Muscle of arm (tissue), 12 donors: ENCODE measurements around the gene CCDC154. TPM values are rescaled to one million over a fixed set of nuclear protein-coding genes. Genes with fewer than 3 reads are reported as not detected.
"Not testable (repeated sequence)": the region's sequence is repeated elsewhere in the genome, so short reads cannot be mapped to it uniquely, and the experiment has no call there.

ENCODE experiments used
- DNase-seq: peaks from one replicate; pipeline ENCODE4 v3.0.0-alpha.2; 2013
- polyA plus RNA-seq, 12 donors: library from polyadenylated mRNA; unstranded; fragments of 120-200 nt; gene quantifications; one replicate each; pipeline ENCODE4 v1.2.1, GENCODE V29; 2013; ENCODE audit not compliant: insufficient read length in 12 of 12

The CCDC154 gene
- polyA plus RNA-seq, 12 donors: 0.61 to 3.3 (median 1.8) TPM; not detected in 2

DNA sequence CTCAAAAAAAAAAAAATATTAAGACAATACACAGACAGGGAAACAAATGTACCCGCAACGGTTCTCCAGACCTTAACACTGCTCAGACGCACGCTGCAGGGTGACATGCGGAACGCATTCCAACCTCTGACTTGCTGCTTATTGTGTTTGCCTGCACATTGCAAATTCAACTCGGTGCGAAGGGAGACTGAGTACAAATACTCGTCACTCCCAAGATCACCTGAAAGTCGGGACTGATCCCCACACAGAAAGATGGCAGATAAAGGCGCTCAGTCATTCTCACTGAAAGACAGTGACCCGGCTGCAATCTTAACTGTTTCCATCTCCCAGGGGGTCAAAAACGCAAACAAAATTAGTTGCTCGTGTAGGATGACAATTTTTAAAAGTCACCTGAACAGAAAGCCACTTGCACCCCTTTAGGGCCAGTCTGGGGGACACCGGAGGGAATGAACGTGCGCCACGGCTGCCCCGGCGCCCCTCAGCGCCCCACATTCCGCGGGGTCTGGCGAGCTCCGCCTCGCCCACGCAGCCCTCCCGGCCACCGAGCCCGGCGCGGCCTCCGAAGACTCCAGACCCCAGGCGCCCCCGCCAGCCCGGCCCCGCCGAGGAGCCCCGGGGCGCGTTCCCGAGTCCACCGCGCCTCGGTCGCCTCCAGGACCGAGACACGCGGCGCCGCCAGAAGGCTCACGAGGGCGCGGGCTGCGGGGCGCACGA is 29.9 kb upstream of the CCDC154 start:
- DNase-seq: no peak

GRCh38 chr16:1472974-1473373 is 28.6 kb upstream of the CCDC154 start:
- DNase-seq: no peak

- DNase-seq: no peak
Measured at GRCh38 chr16:1471569-1472194, 27.3 kb upstream of the CCDC154 start.

DNA sequence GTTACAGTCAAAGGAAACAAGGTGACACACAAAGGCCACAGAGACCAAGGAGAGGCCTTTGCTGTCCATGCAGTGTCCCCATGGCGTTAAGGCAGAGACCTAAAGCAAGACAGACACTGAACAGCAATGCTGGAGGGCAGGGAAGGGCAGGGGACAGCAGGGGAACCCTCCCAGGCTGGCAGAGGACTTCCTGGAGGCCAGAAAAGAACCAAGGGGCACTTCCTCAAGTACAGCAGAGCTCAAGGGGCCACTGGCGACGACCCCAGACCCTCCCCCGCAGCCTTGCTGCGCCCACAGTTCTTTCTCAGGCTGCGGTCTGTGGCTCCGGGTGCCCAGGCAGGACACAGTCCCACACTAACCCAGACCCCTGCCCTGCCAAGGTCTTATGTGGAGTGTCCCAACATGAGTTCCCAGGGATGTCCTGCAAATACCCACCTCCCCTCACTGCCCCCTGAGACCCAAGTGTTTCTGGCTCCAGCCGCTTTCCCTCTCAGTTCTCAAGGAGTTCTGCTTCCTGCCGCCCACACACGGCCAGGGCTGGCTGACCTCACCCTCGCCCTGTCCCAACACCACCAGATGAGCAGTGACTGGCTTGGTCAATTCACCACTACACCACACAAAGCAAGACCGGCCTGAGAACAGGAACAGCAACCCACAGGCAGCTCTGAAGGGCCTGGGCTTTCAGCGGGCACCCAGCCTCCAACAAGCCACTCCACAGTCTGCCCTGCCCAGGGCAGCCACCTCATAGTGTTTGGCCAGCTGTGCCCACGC is 26.3 kb upstream of the CCDC154 start:
- DNase-seq: no peak

DNA sequence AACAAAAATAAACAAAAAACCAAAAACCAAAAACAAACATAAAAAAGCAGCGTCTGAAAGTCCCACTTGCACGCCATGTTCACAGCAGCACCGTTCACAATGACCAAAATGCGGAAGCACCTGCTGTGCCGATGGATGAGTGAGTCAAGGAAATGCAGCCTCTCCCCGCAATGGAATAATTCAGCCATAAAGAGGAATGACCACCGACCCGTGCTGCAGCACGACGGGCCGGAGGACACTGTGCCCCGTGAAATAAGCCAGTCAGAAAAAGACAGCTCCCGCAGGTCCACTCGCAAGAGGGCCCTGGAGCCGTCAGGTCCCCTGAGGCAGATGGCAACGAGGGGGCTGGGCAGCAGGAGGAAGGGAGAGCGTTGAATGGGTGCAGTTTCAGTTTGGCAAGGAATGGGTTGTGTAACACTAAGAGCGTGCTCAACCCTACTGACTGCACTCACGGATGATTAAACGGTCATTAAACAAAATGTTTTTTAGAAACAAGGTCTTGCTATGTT is 25.4 kb upstream of the CCDC154 start:
- no peak for DNase-seq

DNA sequence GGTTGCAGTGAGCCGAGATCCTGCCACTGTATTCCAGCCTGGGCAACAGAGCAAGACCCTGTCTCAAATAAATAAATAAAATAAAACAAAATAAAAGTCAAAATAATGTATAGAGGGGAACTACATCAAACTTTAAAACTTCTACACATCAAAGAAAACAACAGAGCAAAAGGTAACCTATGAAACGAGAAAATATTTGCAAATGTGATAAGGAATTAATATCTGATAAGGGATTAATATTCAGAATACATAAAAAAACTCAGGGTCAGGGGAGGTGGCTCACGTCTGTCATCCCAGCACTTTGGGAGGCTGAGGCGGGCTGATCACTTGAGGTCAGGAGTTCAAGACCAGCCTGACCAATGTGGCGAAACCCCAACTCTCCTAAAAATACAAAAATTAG is 24.8 kb upstream of the CCDC154 start:
- DNase-seq: not testable (repeated sequence)

DNA sequence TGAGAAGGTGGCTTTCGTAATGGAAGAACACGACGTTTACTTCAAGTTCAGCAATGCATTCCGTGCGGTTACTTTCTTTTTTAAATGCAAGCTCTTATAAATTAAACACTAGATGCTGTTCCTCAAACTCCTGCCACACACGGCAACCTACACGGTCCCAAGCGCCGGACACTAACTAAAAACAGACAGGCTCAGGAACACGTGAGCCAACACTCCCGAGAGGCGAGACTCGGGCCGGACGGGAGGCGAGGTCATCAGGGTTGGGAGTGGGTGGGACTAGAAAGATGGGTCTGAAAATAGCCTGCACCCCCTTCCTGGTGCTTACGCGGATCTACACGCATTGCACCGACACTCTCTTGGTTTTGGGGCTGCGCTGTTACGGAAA is 24.1 kb upstream of the CCDC154 start:
- no peak for DNase-seq

- no peak for DNase-seq
Measured at GRCh38 chr16:1466968-1467521, 22.7 kb upstream of the CCDC154 start.

GRCh38 chr16:1466054-1466453 is 21.7 kb upstream of the CCDC154 start:
- no peak for DNase-seq

DNA sequence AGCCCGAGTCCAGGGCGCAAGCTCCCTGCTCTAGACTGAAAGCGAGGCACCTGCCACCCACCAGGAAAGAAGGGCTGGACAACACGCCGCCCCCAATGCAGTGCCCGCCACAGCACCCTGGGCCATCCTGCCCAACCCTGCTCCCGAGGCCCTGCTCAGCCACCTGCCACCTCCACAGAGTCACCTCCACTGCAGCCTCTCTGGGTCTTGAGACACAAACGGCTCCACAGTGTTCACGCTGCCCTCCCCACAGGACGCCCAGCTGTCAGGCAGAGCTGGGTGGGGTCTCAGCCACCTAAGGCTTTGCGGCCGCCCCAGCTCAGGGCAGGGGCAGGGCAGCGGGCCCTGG is 21.2 kb upstream of the CCDC154 start:
- no peak for DNase-seq

DNA sequence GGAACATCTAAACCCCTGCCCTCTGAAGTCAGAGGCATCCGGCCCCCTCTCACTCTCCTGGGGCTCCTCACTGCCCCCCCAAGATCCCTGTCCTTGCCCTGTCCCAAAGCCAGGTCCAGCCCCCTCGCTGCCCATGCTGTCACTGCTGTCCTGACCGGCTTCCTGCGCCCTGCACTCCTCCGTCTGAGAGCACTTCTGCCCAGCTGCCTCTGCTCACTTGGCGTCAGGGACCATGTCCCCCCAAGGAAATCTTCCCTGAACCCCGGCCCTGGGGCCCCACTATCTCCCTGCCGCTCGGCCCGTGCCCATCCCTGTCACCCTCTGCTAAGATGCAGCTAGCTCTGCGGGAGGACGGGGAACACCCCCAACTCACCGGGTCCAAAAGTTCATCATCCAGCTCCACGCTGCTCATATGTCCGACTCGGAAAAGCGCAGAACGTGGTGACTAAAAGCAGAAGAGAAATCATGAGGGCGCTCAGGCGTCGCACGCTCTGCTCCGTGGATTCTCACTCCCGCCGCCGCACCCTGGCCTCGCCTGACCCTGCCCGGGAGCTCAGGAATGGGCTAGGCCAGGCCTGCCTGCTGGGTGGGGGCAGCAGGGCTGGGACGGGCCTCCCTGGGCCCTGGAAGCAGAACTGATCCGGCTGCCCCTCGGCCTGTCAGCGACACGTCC is 20.7 kb upstream of the CCDC154 start:
- DNase-seq: no peak

- DNase-seq: no peak
Measured at GRCh38 chr16:1464196-1464893, 20.0 kb upstream of the CCDC154 start.

DNA sequence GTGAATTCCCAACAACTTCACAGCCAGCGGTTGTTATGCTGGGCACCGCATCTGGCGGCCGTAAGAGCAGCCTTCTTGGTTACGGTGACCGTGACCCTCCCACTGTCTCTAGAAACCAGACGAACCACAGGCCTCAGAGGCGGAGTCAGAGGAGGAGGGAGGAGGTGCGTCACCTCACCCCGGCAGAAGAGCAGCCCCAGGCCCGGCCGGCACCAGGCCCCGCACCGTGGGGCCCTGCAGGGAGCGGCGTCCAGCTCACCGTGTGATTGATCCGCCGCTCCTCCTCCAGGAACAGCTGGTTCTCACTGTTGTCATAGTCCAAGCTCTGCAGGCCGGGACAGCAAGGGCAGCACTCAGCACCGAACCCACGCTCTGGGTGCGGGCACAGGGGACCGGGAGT is 16.8 kb upstream of the CCDC154 start:
- DNase-seq: no peak

DNA sequence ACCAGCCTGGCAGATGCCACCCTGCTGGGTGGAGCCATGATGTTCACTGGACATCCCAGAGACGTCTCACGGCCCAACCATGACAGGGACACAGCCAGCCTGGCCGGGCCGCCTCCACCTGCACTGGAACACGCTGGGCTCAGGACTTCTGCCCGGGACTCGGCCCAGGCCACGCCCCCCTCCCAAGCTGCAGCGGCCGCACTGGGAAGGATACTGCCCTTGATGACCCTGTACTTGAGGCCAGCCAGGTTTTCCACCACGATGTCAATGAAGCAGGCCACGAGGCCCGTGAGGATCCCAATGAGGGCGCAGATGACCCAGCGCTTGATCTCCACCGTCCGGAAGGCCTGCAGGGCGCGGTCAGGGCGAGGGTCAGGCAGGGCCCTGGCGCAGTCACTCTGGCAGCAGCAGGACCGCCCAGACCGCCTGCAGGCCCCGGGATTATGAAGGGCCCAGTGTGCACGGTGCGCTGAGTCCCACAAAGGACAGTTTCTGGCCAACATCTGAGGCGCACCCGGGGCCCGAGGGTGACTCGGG is 16.3 kb upstream of the CCDC154 start:
- DNase-seq: no peak

- DNase-seq: no peak
Measured at GRCh38 chr16:1459967-1460366, 15.6 kb upstream of the CCDC154 start.

DNA sequence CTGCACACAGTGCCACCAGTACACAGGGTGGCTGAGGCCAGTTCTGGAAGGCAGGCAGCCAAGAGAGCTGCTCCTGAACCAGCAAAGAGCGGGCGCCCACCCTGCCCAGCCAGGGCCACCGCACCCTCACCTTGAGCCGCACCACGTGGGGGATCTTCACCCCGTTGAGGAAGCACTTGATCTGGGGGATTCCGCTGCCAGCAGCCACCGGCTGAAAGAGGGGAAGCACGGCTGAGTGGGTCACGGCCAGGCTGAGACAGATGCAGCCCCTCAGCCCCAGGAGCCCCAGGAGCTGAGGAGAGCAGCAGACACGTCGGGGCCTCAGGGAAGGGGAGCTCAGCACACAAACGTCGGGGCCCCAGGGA is 14.6 kb upstream of the CCDC154 start:
- no peak for DNase-seq

- DNase-seq: no peak
Measured at GRCh38 chr16:1458336-1458976, 14.1 kb upstream of the CCDC154 start.

DNA sequence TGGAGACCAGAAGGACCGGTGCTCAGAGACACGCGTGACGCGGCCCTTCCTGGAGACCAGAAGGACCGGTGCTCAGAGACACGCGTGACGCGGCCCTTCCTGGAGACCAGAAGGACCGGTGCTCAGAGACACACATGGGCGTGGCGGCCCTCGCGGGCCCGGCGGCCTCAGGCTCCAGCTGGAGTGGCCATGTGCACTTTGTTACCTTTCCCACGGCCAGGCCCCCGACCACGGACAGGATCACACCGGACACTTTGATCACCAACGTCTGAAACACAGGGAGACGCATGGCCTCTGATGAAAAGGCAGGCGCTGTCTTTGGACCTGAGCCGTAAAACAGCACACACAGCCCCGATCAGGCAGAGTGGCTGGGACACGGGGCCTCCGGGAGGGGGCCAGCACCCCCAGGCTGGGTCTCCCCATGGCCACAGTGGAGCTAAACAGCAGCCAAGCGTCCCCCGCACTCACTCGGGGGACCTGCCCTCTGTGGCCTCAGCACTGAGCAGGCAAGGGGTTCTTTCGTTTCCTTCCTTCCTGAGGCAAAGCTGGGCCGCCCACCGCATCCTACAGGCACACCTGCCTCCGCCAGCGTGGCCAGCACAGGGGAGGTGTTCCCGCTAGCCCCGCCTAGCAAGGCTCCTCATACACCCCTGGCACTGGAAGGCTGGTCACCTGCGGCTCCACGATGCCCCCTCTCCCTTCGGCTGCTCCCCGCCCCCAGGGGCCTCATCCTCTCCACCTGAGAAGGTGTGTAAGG is 13.3 kb upstream of the CCDC154 start:
- DNase-seq: no peak

DNA sequence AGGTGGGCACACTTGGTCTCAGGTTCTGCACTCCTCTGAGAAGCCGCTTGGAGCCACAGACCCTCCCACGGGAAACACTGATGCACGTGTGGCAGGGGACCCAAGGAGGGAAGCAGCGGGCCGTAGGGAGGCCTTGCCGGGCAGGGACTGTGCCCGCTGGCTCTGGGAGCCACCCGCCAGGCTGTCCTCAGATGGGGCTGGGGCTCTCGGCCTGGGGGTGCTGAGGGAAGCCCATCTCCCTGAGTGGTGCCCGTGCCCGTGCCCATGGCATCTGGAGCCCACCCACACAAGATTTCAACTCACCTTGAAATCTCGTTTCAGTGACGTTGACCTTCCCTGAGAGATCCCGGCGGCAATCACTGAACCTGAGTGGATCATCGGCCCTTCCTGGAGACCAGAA is 12.6 kb upstream of the CCDC154 start:
- DNase-seq: no peak
